Measurements from ENCODE around the gene LIPK.

DNA sequence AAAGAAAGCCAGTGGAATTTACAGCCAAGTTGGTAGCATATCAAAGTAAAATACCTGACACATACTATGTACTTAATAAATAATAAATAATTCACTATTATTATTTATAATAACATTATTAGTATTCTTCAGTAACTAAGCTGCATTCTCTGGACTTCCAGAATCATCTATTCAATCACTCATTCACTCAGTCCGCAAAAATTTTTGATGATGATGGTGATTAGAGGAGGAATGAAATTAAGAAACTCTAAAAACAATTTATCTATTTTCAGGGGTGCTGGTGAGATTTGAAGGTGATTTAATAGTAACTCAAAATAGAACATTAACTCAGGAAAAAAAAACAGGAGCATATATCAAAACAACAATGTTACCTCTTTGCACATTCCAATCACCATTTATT is 50.6 kb downstream of the LIPK start:
- TF ChIP-seq EZH2 (IDR thresholded peaks at IDR 0.05; ENCODE audit: borderline replicate concordance, low read length): no peak
- no peak for TF ChIP-seq CTCF (IDR thresholded peaks at IDR 0.05; ENCODE audit: low read length)
